ENCODE data around the gene DBF4B. TPM values are rescaled to one million over a fixed set of nuclear protein-coding genes. Genes with fewer than 3 reads are reported as not detected.
A peak's percentile ranks its signal among the peaks of the same experiment; 100 is the strongest.
"Not testable (repeated sequence)": the region's sequence is repeated elsewhere in the genome, so short reads cannot be mapped to it uniquely, and the experiment has no call there.

The DBF4B gene
- total and polyA plus RNA-seq, 9 donors, result 4.1 to 11.3 (median 7.8) TPM

GRCh38 chr17:44726121-44726520 lies 17.7 kb downstream of the DBF4B start:
- H3K27ac ChIP-seq (ENCODE audit: low read length); DNase-seq; H3K9me3 ChIP-seq (replicated peaks; ENCODE audit: control insufficient read depth, low read depth, low read length); H3K4me3 ChIP-seq (ENCODE audit: low read length); H3K27me3 ChIP-seq (ENCODE audit: control insufficient read depth, insufficient read depth, low read length); H3K4me1 ChIP-seq (ENCODE audit: control insufficient read depth, insufficient read depth, low read length): not testable (repeated sequence)
- H3K36me3 ChIP-seq (ENCODE audit: control insufficient read depth, insufficient read depth, low read length), result peaks cover 31% of the 10 kb centered on the region
- WGBS (ENCODE audit: insufficient coverage), result 100% methylated on average over 1 of the region's 6 CpGs

GRCh38 chr17:44733753-44734152 lies 25.3 kb downstream of the DBF4B start:
- Histone ChIP-seq H3K9me3 (replicated peaks; ENCODE audit: control insufficient read depth, low read depth, low read length) (no peaks in the 10 kb centered on the region), H3K4me3 (ENCODE audit: low read length) (no peak overlapping the region), H3K27me3 (ENCODE audit: control insufficient read depth, insufficient read depth, low read length) (no peaks in the 10 kb centered on the region), H3K36me3 (ENCODE audit: control insufficient read depth, insufficient read depth, low read length) (peaks cover 48% of the 10 kb centered on the region), H3K27ac (ENCODE audit: low read length) (no peak overlapping the region), H3K4me1 (ENCODE audit: control insufficient read depth, insufficient read depth, low read length) (no peaks in the 10 kb centered on the region)
- WGBS (ENCODE audit: insufficient coverage), result 70% methylated on average over 4 of the region's 5 CpGs
- no peak for DNase-seq

GRCh38 chr17:44734272-44734671 lies 25.8 kb downstream of the DBF4B start:
- Histone ChIP-seq H3K27ac (ENCODE audit: low read length) (no peak overlapping the region), H3K4me3 (ENCODE audit: low read length) (no peak overlapping the region), H3K9me3 (replicated peaks; ENCODE audit: control insufficient read depth, low read depth, low read length) (no peaks in the 10 kb centered on the region), H3K4me1 (ENCODE audit: control insufficient read depth, insufficient read depth, low read length) (no peaks in the 10 kb centered on the region), H3K36me3 (ENCODE audit: control insufficient read depth, insufficient read depth, low read length) (peaks cover 50% of the 10 kb centered on the region), H3K27me3 (ENCODE audit: control insufficient read depth, insufficient read depth, low read length) (no peaks in the 10 kb centered on the region)
- WGBS (ENCODE audit: insufficient coverage), result no CpG with 5 or more reads among the region's 2 CpGs
- DNase-seq, result no peak

GRCh38 chr17:44736551-44737240 lies 28.2 kb downstream of the DBF4B start:
- Histone ChIP-seq H3K36me3 (ENCODE audit: control insufficient read depth, insufficient read depth, low read length) (peaks cover 41% of the 10 kb centered on the region), H3K4me3 (ENCODE audit: low read length) (no peak overlapping the region), H3K27ac (ENCODE audit: low read length) (no peak overlapping the region), H3K4me1 (ENCODE audit: control insufficient read depth, insufficient read depth, low read length) (no peaks in the 10 kb centered on the region), H3K27me3 (ENCODE audit: control insufficient read depth, insufficient read depth, low read length) (no peaks in the 10 kb centered on the region), H3K9me3 (replicated peaks; ENCODE audit: control insufficient read depth, low read depth, low read length) (no peaks in the 10 kb centered on the region)
- DNase-seq, result no peak
- 81% methylated on average over 12 of the region's 12 CpGs for WGBS (ENCODE audit: insufficient coverage)

GRCh38 chr17:44738214-44738906 lies 29.9 kb downstream of the DBF4B start:
- Histone ChIP-seq H3K27me3 (ENCODE audit: control insufficient read depth, insufficient read depth, low read length) (no peaks in the 10 kb centered on the region), H3K9me3 (replicated peaks; ENCODE audit: control insufficient read depth, low read depth, low read length) (no peaks in the 10 kb centered on the region), H3K4me3 (ENCODE audit: low read length) (no peak overlapping the region), H3K4me1 (ENCODE audit: control insufficient read depth, insufficient read depth, low read length) (no peaks in the 10 kb centered on the region), H3K27ac (ENCODE audit: low read length) (no peak overlapping the region), H3K36me3 (ENCODE audit: control insufficient read depth, insufficient read depth, low read length) (peaks cover 39% of the 10 kb centered on the region)
- WGBS (ENCODE audit: insufficient coverage), result 100% methylated on average over 1 of the region's 3 CpGs
- DNase-seq, result no peak

GRCh38 chr17:44741316-44741715 lies 32.9 kb downstream of the DBF4B start:
- no peak for DNase-seq
- H3K4me3 ChIP-seq (ENCODE audit: low read length), result no peak overlapping the region
- WGBS (ENCODE audit: insufficient coverage), result 93% methylated on average over 3 of the region's 8 CpGs
- no peaks in the 10 kb centered on the region for H3K27me3 ChIP-seq (ENCODE audit: control insufficient read depth, insufficient read depth, low read length)
- H3K9me3 ChIP-seq (replicated peaks; ENCODE audit: control insufficient read depth, low read depth, low read length), result no peaks in the 10 kb centered on the region
- no peaks in the 10 kb centered on the region for H3K4me1 ChIP-seq (ENCODE audit: control insufficient read depth, insufficient read depth, low read length)
- peaks cover 32% of the 10 kb centered on the region for H3K36me3 ChIP-seq (ENCODE audit: control insufficient read depth, insufficient read depth, low read length)
- H3K27ac ChIP-seq (ENCODE audit: low read length), result no peak overlapping the region

- no CpG with 5 or more reads among the region's 1 CpG for whole genome bisulfite sequencing (ENCODE audit: insufficient coverage)
- H3K4me3 ChIP-seq (ENCODE audit: low read length), result no peak overlapping the region
- DNase-seq, result no peak
- no peak overlapping the region for H3K27ac ChIP-seq (ENCODE audit: low read length)
- H3K36me3 ChIP-seq (ENCODE audit: control insufficient read depth, insufficient read depth, low read length), result peaks cover 37% of the 10 kb centered on the region
- H3K27me3 ChIP-seq (ENCODE audit: control insufficient read depth, insufficient read depth, low read length), result no peaks in the 10 kb centered on the region
- peaks cover 12% of the 10 kb centered on the region for H3K4me1 ChIP-seq (ENCODE audit: control insufficient read depth, insufficient read depth, low read length)
- no peaks in the 10 kb centered on the region for H3K9me3 ChIP-seq (replicated peaks; ENCODE audit: control insufficient read depth, low read depth, low read length)
Observed at GRCh38 chr17:44745301-44745700, 36.8 kb downstream of the DBF4B start.

- not testable (repeated sequence) for H3K27me3 ChIP-seq (ENCODE audit: control insufficient read depth, insufficient read depth, low read length); H3K4me3 ChIP-seq (ENCODE audit: low read length); DNase-seq; H3K9me3 ChIP-seq (replicated peaks; ENCODE audit: control insufficient read depth, low read depth, low read length); H3K27ac ChIP-seq (ENCODE audit: low read length)
- 82% methylated on average over 2 of the region's 5 CpGs for WGBS (ENCODE audit: insufficient coverage)
- peaks cover 16% of the 10 kb centered on the region for H3K4me1 ChIP-seq (ENCODE audit: control insufficient read depth, insufficient read depth, low read length)
- peaks cover 38% of the 10 kb centered on the region for H3K36me3 ChIP-seq (ENCODE audit: control insufficient read depth, insufficient read depth, low read length)
Observed at GRCh38 chr17:44745738-44746137, 37.3 kb downstream of the DBF4B start.

GRCh38 chr17:44747566-44747965 lies 39.1 kb downstream of the DBF4B start:
- Histone ChIP-seq H3K9me3 (replicated peaks; ENCODE audit: control insufficient read depth, low read depth, low read length) (no peaks in the 10 kb centered on the region), H3K27me3 (ENCODE audit: control insufficient read depth, insufficient read depth, low read length) (no peaks in the 10 kb centered on the region), H3K36me3 (ENCODE audit: control insufficient read depth, insufficient read depth, low read length) (peaks cover 36% of the 10 kb centered on the region), H3K27ac (ENCODE audit: low read length) (no peak overlapping the region), H3K4me3 (ENCODE audit: low read length) (no peak overlapping the region), H3K4me1 (ENCODE audit: control insufficient read depth, insufficient read depth, low read length) (peaks cover 16% of the 10 kb centered on the region)
- no peak for DNase-seq

GRCh38 chr17:44749076-44749979 lies 40.9 kb downstream of the DBF4B start:
- H3K27me3 ChIP-seq (ENCODE audit: control insufficient read depth, insufficient read depth, low read length), result no peaks in the 10 kb centered on the region
- no peaks in the 10 kb centered on the region for H3K9me3 ChIP-seq (replicated peaks; ENCODE audit: control insufficient read depth, low read depth, low read length)
- H3K4me1 ChIP-seq (ENCODE audit: control insufficient read depth, insufficient read depth, low read length), result peaks cover 16% of the 10 kb centered on the region
- peak overlapping the region; percentile 27 for H3K4me3 ChIP-seq (ENCODE audit: low read length)
- peak overlapping the region; percentile 78 for H3K27ac ChIP-seq (ENCODE audit: low read length)
- peaks cover 30% of the 10 kb centered on the region for H3K36me3 ChIP-seq (ENCODE audit: control insufficient read depth, insufficient read depth, low read length)
- peak; percentile 81 for DNase-seq
- 37% methylated on average over 13 of the region's 19 CpGs for WGBS (ENCODE audit: insufficient coverage)

Data from muscle of leg (tissue), 11 donors.